ENCODE results near the gene ENTR1. TPM values are rescaled to one million over a fixed set of nuclear protein-coding genes. Genes with fewer than 3 reads are reported as not detected.

ENTR1 gene
- total RNA-seq, 3 donors from 2014 or later = 27.8 to 47.6 (median 33.2) TPM

DNA sequence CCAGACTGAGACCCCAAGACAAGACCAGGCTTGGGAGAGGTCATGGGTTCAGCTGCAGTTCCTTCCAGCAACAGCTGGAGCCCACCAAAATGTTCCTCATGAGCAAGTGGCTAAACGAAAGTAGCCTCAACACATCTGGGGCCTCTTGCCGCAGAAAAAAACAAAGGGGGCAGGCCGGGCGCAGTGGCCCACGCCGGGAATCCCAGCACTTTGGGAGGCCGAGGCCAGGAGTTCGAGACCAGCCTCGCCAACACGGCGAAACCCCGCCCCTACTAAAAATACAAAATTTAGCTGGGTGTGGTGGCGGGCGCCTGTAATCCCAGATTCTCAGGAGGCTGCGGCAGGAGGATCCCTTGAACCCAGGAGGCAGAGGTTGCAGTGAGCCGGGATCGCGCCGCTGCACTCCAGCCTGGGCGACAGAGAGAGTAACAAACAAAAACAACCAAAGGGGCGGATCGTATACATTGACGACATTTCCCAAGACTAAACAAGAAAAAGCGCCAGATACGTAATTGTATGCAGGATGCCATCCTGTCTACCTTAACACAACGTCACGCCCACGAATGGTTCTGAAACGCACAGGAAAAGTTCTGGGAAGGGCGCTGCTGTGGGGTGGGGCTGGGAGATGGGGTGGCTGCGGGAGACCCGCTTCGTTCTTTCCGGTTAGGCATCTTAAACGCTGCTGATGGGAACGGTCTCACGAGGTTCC is 27.6 kb upstream of the ENTR1 start:
- intact Hi-C loops (cut with DNase I, micrococcal nuclease) = no loop called here
- no peaks in the 10 kb centered on the region for H3K36me3 ChIP-seq (ENCODE audit: low read depth)
- no peaks in the 10 kb centered on the region for H3K9me3 ChIP-seq
- peaks cover 21% of the 10 kb centered on the region for H3K4me1 ChIP-seq (ENCODE audit: low read depth)
- ATAC-seq (no peak), DNase-seq (no peak)
- TF ChIP-seq, protein P1, sequence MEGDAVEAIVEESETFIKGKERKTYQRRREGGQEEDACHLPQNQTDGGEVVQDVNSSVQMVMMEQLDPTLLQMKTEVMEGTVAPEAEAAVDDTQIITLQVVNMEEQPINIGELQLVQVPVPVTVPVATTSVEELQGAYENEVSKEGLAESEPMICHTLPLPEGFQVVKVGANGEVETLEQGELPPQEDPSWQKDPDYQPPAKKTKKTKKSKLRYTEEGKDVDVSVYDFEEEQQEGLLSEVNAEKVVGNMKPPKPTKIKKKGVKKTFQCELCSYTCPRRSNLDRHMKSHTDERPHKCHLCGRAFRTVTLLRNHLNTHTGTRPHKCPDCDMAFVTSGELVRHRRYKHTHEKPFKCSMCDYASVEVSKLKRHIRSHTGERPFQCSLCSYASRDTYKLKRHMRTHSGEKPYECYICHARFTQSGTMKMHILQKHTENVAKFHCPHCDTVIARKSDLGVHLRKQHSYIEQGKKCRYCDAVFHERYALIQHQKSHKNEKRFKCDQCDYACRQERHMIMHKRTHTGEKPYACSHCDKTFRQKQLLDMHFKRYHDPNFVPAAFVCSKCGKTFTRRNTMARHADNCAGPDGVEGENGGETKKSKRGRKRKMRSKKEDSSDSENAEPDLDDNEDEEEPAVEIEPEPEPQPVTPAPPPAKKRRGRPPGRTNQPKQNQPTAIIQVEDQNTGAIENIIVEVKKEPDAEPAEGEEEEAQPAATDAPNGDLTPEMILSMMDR (IDR thresholded peaks at IDR 0.05) = no peak
- peak overlapping the region; percentile 80 for H3K4me3 ChIP-seq

DNA sequence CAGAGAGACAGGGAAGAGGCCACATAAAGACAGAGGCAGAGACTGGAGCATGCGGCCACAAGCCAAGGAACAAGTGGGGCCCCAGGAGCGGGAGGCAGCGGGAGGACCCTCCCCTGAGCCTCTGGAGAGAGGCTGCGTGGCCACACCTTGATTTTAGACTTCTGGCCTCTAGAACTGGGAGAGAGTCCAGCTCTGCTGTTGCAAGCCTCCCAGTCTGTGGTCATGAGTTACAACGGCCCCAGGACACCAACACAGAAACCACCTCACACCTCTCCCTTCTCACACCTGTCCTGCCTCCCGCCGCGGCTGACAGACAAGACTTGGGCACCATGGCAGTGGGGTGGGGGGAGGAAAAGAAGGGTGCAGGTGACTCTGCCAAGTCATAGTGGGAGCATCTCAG is 27.0 kb upstream of the ENTR1 start:
- peaks cover 21% of the 10 kb centered on the region for H3K4me1 ChIP-seq (ENCODE audit: low read depth)
- no peaks in the 10 kb centered on the region for H3K36me3 ChIP-seq (ENCODE audit: low read depth)
- no peaks in the 10 kb centered on the region for H3K9me3 ChIP-seq
- ATAC-seq = no peak
- intact Hi-C loops (cut with DNase I, micrococcal nuclease) = no loop called here
- DNase-seq = no peak
- H3K4me3 ChIP-seq = no peak overlapping the region
- TF ChIP-seq, protein P1 (IDR thresholded peaks at IDR 0.05) = no peak

DNA sequence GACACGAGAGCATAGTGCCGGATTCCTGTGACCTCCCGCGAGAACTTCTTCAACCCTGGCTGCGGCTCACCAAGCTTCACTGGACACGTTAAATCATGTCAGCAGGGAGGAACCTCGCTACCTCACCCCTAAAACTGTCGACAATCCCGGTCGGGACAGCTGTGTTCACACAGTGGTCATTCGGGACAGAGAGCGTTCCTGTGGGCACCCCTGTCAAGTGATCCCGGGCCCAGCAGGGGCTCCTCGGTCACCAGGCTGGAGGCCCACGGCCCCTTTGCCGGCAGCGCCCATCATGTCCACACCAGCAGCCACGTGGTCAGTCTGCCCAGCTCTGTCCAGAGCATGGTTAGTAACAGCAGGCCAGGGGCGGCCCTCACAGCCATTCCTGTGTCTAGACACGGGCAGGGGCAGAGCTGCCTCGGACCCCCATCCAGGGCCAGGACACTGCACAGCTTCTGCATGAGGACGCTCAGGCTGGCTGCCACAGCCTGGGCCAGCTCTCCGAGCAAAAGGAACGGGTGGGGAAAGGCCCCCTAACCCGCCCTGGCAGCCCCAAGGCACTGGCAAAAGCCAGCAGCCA is 25.7 kb upstream of the ENTR1 start:
- intact Hi-C loops (cut with DNase I, micrococcal nuclease) = no loop called here
- TF ChIP-seq, protein P1 (IDR thresholded peaks at IDR 0.05) = no peak
- ATAC-seq = no peak
- no peak overlapping the region for H3K4me3 ChIP-seq
- no peaks in the 10 kb centered on the region for H3K36me3 ChIP-seq (ENCODE audit: low read depth)
- peaks cover 21% of the 10 kb centered on the region for H3K4me1 ChIP-seq (ENCODE audit: low read depth)
- no peaks in the 10 kb centered on the region for H3K9me3 ChIP-seq
- no peak for DNase-seq

DNA sequence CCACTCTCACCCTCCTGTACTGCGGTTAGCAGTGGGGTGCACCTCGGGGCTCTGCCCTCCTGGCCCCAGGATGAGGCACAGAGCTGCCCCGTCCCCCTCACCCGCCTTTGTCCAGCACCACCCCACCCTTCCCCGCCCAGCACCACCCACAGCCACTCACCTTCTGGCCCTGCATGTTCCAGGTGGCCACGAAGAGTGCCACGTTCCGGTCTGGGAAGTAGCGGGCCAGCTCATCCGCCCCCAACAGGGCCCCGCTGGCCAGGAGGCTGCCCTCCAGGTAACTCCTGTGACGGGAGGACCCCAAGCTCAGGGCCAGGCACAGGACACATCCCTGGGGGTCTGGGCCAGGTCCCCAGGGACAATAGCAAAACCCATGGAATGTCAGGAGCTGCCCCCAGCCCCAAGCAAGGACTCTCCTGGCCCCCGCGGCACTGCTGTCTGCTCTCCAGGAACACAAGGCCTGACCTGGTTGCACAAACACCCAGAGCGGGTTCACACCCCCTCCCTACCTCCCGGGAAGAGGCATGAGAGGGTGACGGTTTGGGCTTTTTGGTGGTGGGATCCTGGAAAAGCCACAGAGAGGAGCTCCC is 24.3 kb upstream of the ENTR1 start:
- Histone ChIP-seq H3K36me3 (ENCODE audit: low read depth) (no peaks in the 10 kb centered on the region), H3K4me3 (no peak overlapping the region), H3K4me1 (ENCODE audit: low read depth) (peaks cover 19% of the 10 kb centered on the region), H3K9me3 (no peaks in the 10 kb centered on the region)
- TF ChIP-seq, protein P1 (IDR thresholded peaks at IDR 0.05) = no peak
- ATAC-seq (no peak), DNase-seq (no peak)
- intact Hi-C loops (cut with DNase I, micrococcal nuclease) = no loop called here

DNA sequence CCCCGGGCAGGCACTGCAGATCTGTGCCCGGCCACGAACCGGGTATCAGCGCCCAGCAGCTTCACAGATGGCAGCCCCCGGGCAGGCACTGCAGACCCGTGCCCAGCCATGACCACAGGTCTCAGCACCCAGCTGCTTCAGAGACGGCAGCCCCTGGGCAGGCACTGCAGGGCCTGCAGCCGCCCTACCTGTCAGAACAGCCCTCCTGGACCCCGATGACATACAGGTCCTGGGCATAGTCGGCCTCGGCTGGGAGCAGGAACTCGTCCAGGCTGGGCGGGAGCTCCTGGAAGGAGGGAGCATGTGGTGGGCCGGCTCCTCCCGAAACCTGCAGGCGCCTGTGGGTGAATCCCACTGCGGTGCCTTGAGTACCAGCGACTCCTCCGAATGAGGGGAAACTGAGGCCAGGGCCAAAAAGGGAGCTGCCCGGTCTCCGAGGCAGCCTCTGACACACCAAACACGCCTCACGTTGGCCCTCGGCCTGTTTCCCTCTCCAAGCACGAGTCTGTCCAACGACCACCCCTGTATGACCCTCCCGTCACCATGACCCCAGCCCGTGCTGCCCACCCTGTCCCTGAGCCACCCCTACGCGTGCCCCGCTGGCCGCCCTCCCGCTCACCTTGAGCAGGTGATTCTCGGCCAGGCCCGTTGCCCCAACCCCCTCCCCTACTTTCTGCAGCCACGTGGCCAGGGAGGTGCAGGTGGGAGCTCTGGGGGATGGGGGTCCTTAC is 23.6 kb upstream of the ENTR1 start:
- Histone ChIP-seq H3K4me1 (ENCODE audit: low read depth) (peaks cover 19% of the 10 kb centered on the region), H3K36me3 (ENCODE audit: low read depth) (no peaks in the 10 kb centered on the region), H3K4me3 (no peak overlapping the region), H3K9me3 (no peaks in the 10 kb centered on the region)
- DNase-seq = no peak
- intact Hi-C loops (cut with DNase I, micrococcal nuclease) = no loop called here
- ATAC-seq = no peak
- TF ChIP-seq, protein P1 (IDR thresholded peaks at IDR 0.05) = no peak
